T-helper 2 cell treated with Interferon-gamma antibody and Interleukin-4, amounts not matched to agents 5 μg/mL and 100 μg/mL, for 36 hours (primary cell): ENCODE data around the gene GRIK4.

Experiments used
- DNase-seq: peaks from one replicate; pipeline ENCODE4 v3.0.0; 2021; ENCODE audit warnings: low spot score
- H3K27ac Mint-ChIP-seq: one replicate; pipeline ENCODE4 v1.8.0; 2021; ENCODE audit warnings: mild to moderate bottlenecking, mixed read lengths
- H3K27me3 Mint-ChIP-seq: one replicate; pipeline ENCODE4 v1.8.0; 2021; ENCODE audit warnings: low read depth, mixed read lengths
- H3K36me3 Mint-ChIP-seq: one replicate; pipeline ENCODE4 v1.8.0; 2021; ENCODE audit warnings: low read depth, mixed read lengths
- H3K4me1 Mint-ChIP-seq: one replicate; pipeline ENCODE4 v1.8.0; 2021; ENCODE audit warnings: low read depth, mixed read lengths
- H3K4me3 Mint-ChIP-seq: one replicate; pipeline ENCODE4 v1.8.0; 2022; ENCODE audit warnings: mild to moderate bottlenecking, moderate library complexity, mixed read lengths
- H3K9me3 Mint-ChIP-seq: one replicate; pipeline ENCODE4 v1.8.0; 2021; ENCODE audit warnings: mixed read lengths

The GRIK4 gene

GRCh38 chr11:120932305-120932915, 420.9 kb downstream of the GRIK4 start:
- Mint-ChIP-seq H3K4me3 (no peak overlapping the region), H3K9me3 (no peaks in the 10 kb centered on the region), H3K36me3 (no peaks in the 10 kb centered on the region), H3K27me3 (peaks cover 8% of the 10 kb centered on the region), H3K27ac (no peak overlapping the region), H3K4me1 (no peaks in the 10 kb centered on the region)
- DNase-seq = no peak

DNA sequence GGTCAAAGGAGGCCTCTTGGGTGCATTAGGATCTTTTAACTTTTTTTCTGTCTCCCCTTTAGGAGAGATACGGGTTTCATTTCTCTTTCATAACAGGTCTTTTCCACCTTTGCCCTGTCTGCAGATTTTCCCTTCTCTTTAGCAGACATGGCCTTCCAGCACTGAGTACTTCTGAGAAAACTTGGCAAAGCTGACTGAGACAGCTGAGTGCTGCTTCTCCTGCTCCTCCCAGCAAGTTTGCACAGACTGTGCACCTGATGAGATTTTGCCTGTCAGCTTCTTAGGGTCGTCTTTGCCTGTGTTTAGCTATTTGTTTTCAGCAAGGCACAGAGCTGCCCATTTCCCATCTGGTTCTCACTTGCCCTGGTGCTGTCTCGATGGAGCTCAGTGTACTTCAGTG, 424.8 kb downstream of the GRIK4 start:
- Mint-ChIP-seq H3K36me3 (no peaks in the 10 kb centered on the region), H3K27ac (no peak overlapping the region), H3K4me3 (no peak overlapping the region), H3K9me3 (no peaks in the 10 kb centered on the region), H3K27me3 (peaks cover 15% of the 10 kb centered on the region), H3K4me1 (no peaks in the 10 kb centered on the region)
- DNase-seq = no peak

- Mint-ChIP-seq H3K27ac (no peak overlapping the region), H3K4me1 (no peaks in the 10 kb centered on the region), H3K36me3 (no peaks in the 10 kb centered on the region), H3K4me3 (no peak overlapping the region), H3K9me3 (no peaks in the 10 kb centered on the region), H3K27me3 (peaks cover 13% of the 10 kb centered on the region)
- DNase-seq = no peak
Observed at GRCh38 chr11:120937501-120937900, 426.0 kb downstream of the GRIK4 start.

- H3K9me3 Mint-ChIP-seq = no peaks in the 10 kb centered on the region
- H3K27ac Mint-ChIP-seq = no peak overlapping the region
- H3K4me3 Mint-ChIP-seq = no peak overlapping the region
- DNase-seq = no peak
- no peaks in the 10 kb centered on the region for H3K4me1 Mint-ChIP-seq
- H3K27me3 Mint-ChIP-seq = peaks cover 13% of the 10 kb centered on the region
- H3K36me3 Mint-ChIP-seq = no peaks in the 10 kb centered on the region
Observed at GRCh38 chr11:120938260-120938659, 426.7 kb downstream of the GRIK4 start.

DNA sequence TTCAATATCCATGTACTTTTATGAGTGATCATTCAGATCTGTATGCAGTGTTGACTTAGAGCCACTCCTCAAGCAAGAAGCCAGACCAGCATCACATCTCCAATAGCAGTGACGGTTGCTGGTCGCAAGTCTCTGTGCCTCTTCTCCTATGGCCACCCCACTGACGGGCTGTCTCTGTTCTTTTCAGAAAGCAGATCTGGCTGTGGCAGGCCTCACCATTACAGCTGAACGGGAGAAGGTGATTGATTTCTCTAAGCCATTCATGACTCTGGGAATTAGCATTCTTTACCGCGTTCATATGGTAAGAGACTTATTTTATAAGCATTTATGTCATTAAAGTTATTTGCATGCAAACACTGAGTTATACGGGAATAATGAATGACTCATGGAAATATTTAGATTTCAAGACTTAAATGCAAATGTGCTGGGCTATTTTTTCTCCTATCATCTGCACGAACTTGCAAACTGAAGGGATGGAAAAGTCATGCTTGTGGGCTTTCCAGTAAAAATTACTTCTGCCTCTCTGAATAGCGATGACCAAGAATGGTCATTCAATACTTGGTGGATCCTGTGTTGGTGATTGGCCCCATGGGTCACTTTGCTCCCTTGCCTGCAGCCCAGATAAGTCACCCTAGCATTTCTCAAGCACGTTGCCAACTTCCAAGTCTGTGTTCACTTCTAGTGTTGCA, 428.8 kb downstream of the GRIK4 start:
- Mint-ChIP-seq H3K9me3 (peaks cover 5% of the 10 kb centered on the region), H3K36me3 (no peaks in the 10 kb centered on the region), H3K27me3 (peaks cover 13% of the 10 kb centered on the region), H3K4me1 (no peaks in the 10 kb centered on the region), H3K27ac (no peak overlapping the region), H3K4me3 (no peak overlapping the region)
- DNase-seq = no peak

GRCh38 chr11:120941000-120941399, 429.5 kb downstream of the GRIK4 start:
- Mint-ChIP-seq H3K4me1 (no peaks in the 10 kb centered on the region), H3K4me3 (no peak overlapping the region), H3K36me3 (no peaks in the 10 kb centered on the region), H3K27ac (no peak overlapping the region), H3K9me3 (peaks cover 5% of the 10 kb centered on the region), H3K27me3 (peaks cover 11% of the 10 kb centered on the region)
- DNase-seq = no peak

GRCh38 chr11:120942701-120943100, 431.2 kb downstream of the GRIK4 start:
- Mint-ChIP-seq H3K9me3 (peaks cover 5% of the 10 kb centered on the region), H3K4me3 (no peak overlapping the region), H3K36me3 (no peaks in the 10 kb centered on the region), H3K4me1 (no peaks in the 10 kb centered on the region), H3K27me3 (peaks cover 6% of the 10 kb centered on the region), H3K27ac (no peak overlapping the region)
- DNase-seq = no peak

GRCh38 chr11:120945042-120945441, 433.5 kb downstream of the GRIK4 start:
- H3K36me3 Mint-ChIP-seq = no peaks in the 10 kb centered on the region
- peaks cover 5% of the 10 kb centered on the region for H3K9me3 Mint-ChIP-seq
- no peak for DNase-seq
- no peak overlapping the region for H3K27ac Mint-ChIP-seq
- H3K4me3 Mint-ChIP-seq = no peak overlapping the region
- H3K4me1 Mint-ChIP-seq = no peaks in the 10 kb centered on the region
- no peaks in the 10 kb centered on the region for H3K27me3 Mint-ChIP-seq

GRCh38 chr11:120950880-120951279, 439.3 kb downstream of the GRIK4 start:
- peaks cover 4% of the 10 kb centered on the region for H3K4me1 Mint-ChIP-seq
- no peak overlapping the region for H3K4me3 Mint-ChIP-seq
- H3K27me3 Mint-ChIP-seq = peaks cover 3% of the 10 kb centered on the region
- H3K9me3 Mint-ChIP-seq = no peaks in the 10 kb centered on the region
- no peaks in the 10 kb centered on the region for H3K36me3 Mint-ChIP-seq
- no peak overlapping the region for H3K27ac Mint-ChIP-seq
- no peak for DNase-seq

DNA sequence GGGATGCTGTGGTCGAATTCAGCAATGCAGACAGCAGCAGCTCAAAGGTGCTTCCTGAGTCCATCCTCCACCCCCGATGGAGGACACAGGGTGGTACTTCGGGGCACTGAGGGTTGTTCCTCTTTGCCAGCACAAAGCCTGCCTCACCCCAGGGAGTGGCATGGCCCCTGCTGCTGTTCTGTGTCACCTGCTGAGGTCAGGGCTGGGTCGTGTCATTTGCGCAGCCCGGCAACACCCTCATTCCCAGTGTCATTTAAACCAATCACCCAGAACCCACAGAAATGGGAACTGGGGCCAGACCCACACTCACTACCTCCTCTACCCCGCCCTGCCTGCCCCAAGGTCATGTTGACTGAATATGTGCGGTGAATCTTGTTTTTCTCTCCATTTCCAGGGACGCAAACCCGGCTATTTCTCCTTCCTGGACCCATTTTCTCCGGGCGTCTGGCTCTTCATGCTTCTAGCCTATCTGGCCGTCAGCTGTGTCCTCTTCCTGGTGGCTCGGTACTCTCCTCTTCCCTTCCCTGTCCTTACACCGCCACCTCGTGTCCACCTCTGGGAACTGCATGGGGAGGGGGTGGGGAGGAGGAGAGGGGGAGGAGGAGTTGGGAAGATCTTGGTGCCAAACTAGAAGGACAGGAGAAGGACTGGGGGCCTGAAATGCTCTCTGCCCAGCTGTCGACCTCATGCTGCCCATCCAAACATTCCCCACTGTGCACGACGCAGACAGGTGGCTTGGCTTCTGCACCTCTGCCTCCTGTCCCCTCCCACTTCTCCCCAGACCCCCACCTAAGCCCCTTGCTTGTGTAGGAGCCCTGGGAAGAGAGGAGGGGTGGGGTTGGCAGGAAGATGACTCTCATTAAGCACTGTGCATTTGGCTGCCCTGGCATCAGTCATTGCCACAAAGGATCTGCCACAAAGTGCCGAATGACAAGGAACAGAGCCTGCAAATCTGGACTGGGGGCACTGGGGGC, 441.2 kb downstream of the GRIK4 start:
- Mint-ChIP-seq H3K4me1 (peaks cover 8% of the 10 kb centered on the region), H3K4me3 (peak overlapping the region; percentile 49), H3K9me3 (no peaks in the 10 kb centered on the region), H3K27ac (no peak overlapping the region), H3K27me3 (peaks cover 3% of the 10 kb centered on the region), H3K36me3 (no peaks in the 10 kb centered on the region)
- peak; percentile 21 for DNase-seq

GRCh38 chr11:120954381-120954780, 442.8 kb downstream of the GRIK4 start:
- H3K4me1 Mint-ChIP-seq = peaks cover 8% of the 10 kb centered on the region
- no peaks in the 10 kb centered on the region for H3K9me3 Mint-ChIP-seq
- H3K36me3 Mint-ChIP-seq = no peaks in the 10 kb centered on the region
- DNase-seq = no peak
- H3K4me3 Mint-ChIP-seq = no peak overlapping the region
- H3K27me3 Mint-ChIP-seq = peaks cover 3% of the 10 kb centered on the region
- H3K27ac Mint-ChIP-seq = no peak overlapping the region

GRCh38 chr11:120956710-120957495, 445.4 kb downstream of the GRIK4 start:
- no peaks in the 10 kb centered on the region for H3K36me3 Mint-ChIP-seq
- H3K27ac Mint-ChIP-seq = peak overlapping the region; percentile 77
- no peaks in the 10 kb centered on the region for H3K9me3 Mint-ChIP-seq
- H3K4me3 Mint-ChIP-seq = no peak overlapping the region
- H3K27me3 Mint-ChIP-seq = peaks cover 3% of the 10 kb centered on the region
- peaks cover 8% of the 10 kb centered on the region for H3K4me1 Mint-ChIP-seq
- no peak for DNase-seq

DNA sequence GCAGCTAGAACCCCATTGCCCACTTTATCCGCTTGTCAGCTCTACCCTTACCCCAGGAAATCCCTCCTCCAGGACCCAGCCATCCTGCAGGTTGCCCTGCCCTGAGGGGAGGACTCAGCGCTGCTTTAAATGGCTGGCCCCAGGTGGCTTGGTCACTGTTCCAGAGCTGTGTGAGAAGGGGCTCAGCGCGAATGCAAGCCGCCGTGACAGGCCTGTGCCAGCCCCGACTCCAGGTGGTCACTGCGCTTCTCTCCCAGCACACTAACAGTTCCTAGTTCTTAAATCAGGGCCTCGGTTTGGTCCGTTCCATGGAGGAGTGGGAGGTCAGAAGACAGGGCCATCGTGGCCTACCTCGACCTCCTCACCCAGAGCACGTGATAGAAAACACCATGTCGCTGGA, 446.6 kb downstream of the GRIK4 start:
- Mint-ChIP-seq H3K4me3 (no peak overlapping the region), H3K27me3 (no peaks in the 10 kb centered on the region), H3K4me1 (peaks cover 5% of the 10 kb centered on the region), H3K36me3 (no peaks in the 10 kb centered on the region), H3K9me3 (no peaks in the 10 kb centered on the region), H3K27ac (no peak overlapping the region)
- DNase-seq = no peak
